Natural killer cell (primary cell): ENCODE data around the gene TRERF1. TPM values are rescaled to one million over a fixed set of nuclear protein-coding genes. Genes with fewer than 3 reads are reported as not detected.

Source experiments
- ATAC-seq, 3 donors: fragments of 150-1000 bp in 2 of 3; fragments of 200-7000 bp in 1 of 3; cut with Tn5 transposase; 1 replicate in 1 of 3; 2 replicates in 2 of 3; pipeline ENCODE4 v1.10.0; 2021; ENCODE audit warnings: mild to moderate bottlenecking in 2 of 3, moderate library complexity in 2 of 3
- DNase-seq, 2 donors: peaks; one replicate each; pipeline versions ENCODE4 v3.0.0 to v3.0.0-alpha.2; 2013 to 2021; ENCODE audit warnings: mixed read lengths in 1 of 2
- H3K27ac ChIP-seq: one replicate; pipeline ENCODE4 v1.5.1; 2013; ENCODE audit warnings: mild to moderate bottlenecking, low read length
- H3K27me3 ChIP-seq: one replicate; pipeline ENCODE4 v1.6.1; 2013; ENCODE audit warnings: low read length; ENCODE audit not compliant: control insufficient read depth, insufficient read depth
- H3K36me3 ChIP-seq: one replicate; pipeline ENCODE4 v1.6.1; 2013; ENCODE audit warnings: low read length; ENCODE audit not compliant: control insufficient read depth, insufficient read depth
- H3K4me1 ChIP-seq: one replicate; pipeline ENCODE4 v1.6.1; 2013; ENCODE audit warnings: low read length; ENCODE audit not compliant: control insufficient read depth, insufficient read depth
- H3K4me3 ChIP-seq: one replicate; pipeline ENCODE4 v1.5.1; 2013; ENCODE audit warnings: low read length
- H3K9me3 ChIP-seq: one replicate; pipeline ENCODE4 v1.6.1; 2013; ENCODE audit warnings: low read length; ENCODE audit not compliant: control insufficient read depth, insufficient read depth
- H3K27ac Mint-ChIP-seq, 2 donors: one replicate each; pipeline ENCODE4 v1.8.0; 2022; ENCODE audit warnings: mild to moderate bottlenecking in 2 of 2, mixed read lengths in 2 of 2, moderate library complexity in 1 of 2
- H3K27me3 Mint-ChIP-seq, 2 donors: one replicate each; pipeline ENCODE4 v1.8.0; 2022; ENCODE audit warnings: low read depth in 2 of 2, mixed read lengths in 2 of 2
- H3K36me3 Mint-ChIP-seq: one replicate; pipeline ENCODE4 v1.8.0; 2022; ENCODE audit warnings: mixed read lengths
- H3K4me1 Mint-ChIP-seq, 2 donors: one replicate each; pipeline ENCODE4 v1.8.0; 2022; ENCODE audit warnings: mixed read lengths in 2 of 2
- H3K4me3 Mint-ChIP-seq: one replicate; pipeline ENCODE4 v1.8.0; 2022; ENCODE audit warnings: mild to moderate bottlenecking, moderate library complexity, mixed read lengths
- H3K9me3 Mint-ChIP-seq, 2 donors: one replicate each; pipeline ENCODE4 v1.8.0; 2022; ENCODE audit warnings: mixed read lengths in 2 of 2
- WGBS: methylation state at CpG from one replicate; pipeline ENCODE4 v1.1.7; 2013; ENCODE audit warnings: missing lambda C conversion rate; ENCODE audit not compliant: insufficient coverage; 5-methylcytosine and 5-hydroxymethylcytosine counted together
- intact Hi-C: fragments of 100-400 bp; cut with micrococcal nuclease; formaldehyde crosslinking; loops from one replicate; pipeline ENCODE4 v1.14.2; 2022
- total RNA-seq, 4 donors: library from RNA; stranded (reverse); fragments of 120-200 nt in 1 of 4; gene quantifications; one replicate each; pipeline versions ENCODE4 v1.2.3 to v1.2.4, GENCODE V29; 2013 to 2022
- TF ChIP-seq, protein P1 (sequence below): fragments of 200-600 bp; IDR thresholded peaks from one replicate; pipeline ENCODE4 v1.8.0; 2022; ENCODE audit warnings: antibody characterized with exemption

The TRERF1 gene
- total RNA-seq, 3 donors from 2014 or later (not counting 1 experiment from before 2014, with no cell fraction given), result 34.6 to 42.3 (median 38.6) TPM

DNA sequence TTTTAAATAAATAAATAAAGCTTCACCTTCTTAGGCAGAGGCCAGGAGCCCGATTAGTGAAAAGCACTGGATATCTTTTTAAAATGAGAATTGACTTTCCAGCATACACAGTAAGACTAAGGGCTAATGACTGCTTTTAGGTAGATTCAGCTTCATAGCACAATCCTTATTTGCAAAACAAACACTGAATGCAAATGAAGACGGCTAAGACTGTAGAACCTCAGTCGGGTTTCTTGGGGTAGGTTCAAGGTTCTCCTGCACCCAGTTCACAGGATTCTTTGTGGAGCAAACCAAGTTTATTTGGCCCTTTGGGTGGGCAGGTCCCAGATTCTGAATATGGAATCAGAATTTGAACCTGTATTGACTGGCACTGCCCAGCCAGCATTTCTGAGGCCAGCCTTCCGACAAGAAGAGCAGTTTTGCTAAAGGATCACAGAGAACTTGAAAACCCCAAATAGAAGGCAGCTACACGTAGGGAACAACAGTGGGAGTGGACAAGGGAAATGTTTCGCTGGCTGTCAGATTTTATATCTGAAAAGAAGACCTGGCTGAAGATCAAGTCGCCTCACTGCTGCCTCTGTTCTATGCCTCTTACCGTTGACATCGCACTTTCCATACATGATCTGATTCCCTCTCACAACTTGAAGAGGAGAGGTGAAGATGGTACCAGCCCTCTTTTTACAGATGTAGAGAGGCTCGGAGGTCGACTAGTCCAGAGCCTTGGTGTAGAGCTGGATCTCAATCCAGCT lies 8.2 kb downstream of the TRERF1 start:
- Mint-ChIP-seq H3K27ac (peak overlapping the region in 1 of 2 donors; percentile 46), H3K9me3 (no peaks in the 10 kb centered on the region), H3K27me3 (no peaks in the 10 kb centered on the region), H3K36me3 (no peaks in the 10 kb centered on the region), H3K4me3 (no peak overlapping the region), H3K4me1 (peaks cover 45 to 67% of the 10 kb centered on the region in 2 donors)
- TF ChIP-seq, protein P1, sequence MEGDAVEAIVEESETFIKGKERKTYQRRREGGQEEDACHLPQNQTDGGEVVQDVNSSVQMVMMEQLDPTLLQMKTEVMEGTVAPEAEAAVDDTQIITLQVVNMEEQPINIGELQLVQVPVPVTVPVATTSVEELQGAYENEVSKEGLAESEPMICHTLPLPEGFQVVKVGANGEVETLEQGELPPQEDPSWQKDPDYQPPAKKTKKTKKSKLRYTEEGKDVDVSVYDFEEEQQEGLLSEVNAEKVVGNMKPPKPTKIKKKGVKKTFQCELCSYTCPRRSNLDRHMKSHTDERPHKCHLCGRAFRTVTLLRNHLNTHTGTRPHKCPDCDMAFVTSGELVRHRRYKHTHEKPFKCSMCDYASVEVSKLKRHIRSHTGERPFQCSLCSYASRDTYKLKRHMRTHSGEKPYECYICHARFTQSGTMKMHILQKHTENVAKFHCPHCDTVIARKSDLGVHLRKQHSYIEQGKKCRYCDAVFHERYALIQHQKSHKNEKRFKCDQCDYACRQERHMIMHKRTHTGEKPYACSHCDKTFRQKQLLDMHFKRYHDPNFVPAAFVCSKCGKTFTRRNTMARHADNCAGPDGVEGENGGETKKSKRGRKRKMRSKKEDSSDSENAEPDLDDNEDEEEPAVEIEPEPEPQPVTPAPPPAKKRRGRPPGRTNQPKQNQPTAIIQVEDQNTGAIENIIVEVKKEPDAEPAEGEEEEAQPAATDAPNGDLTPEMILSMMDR, result no peak
- no peak for DNase-seq
- intact Hi-C loops, result no loop called here
- Histone ChIP-seq H3K36me3 (no peaks in the 10 kb centered on the region), H3K27me3 (no peaks in the 10 kb centered on the region), H3K27ac (no peak overlapping the region), H3K9me3 (no peaks in the 10 kb centered on the region), H3K4me3 (no peak overlapping the region), H3K4me1 (peaks cover 10% of the 10 kb centered on the region)
- 96% methylated on average over 8 of the region's 11 CpGs for WGBS
- no peak for ATAC-seq

DNA sequence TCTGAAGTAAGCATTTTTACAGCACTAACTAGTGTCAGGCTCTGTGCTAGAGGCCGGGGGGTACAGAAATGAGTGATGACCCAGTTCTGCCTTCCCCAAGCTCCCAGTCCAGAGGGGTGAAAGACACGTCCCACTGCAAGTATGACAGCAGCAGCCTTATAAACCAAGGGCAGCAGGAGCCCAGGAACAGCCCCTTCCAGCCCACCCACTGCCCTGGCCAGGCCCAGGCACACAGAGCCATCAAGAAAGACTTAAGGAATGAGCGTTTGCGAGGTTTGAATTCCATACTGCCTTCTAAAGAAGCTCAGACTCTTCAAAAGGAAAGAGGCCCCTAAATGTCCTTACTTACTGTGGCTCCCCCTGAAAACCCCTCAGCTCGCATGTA lies 10.0 kb downstream of the TRERF1 start:
- Histone ChIP-seq H3K9me3 (no peaks in the 10 kb centered on the region), H3K27ac (no peak overlapping the region), H3K4me3 (no peak overlapping the region), H3K36me3 (no peaks in the 10 kb centered on the region), H3K4me1 (peaks cover 8% of the 10 kb centered on the region), H3K27me3 (no peaks in the 10 kb centered on the region)
- Mint-ChIP-seq H3K27me3 (no peaks in the 10 kb centered on the region), H3K9me3 (no peaks in the 10 kb centered on the region), H3K27ac (peak overlapping the region in 1 of 2 donors; percentile 28), H3K4me3 (no peak overlapping the region), H3K4me1 (peaks cover 35 to 57% of the 10 kb centered on the region in 2 donors), H3K36me3 (no peaks in the 10 kb centered on the region)
- 85% methylated on average over 5 of the region's 5 CpGs for WGBS
- no peak for ATAC-seq
- DNase-seq, result no peak
- intact Hi-C loops, result no loop called here
- TF ChIP-seq, protein P1, result no peak

DNA sequence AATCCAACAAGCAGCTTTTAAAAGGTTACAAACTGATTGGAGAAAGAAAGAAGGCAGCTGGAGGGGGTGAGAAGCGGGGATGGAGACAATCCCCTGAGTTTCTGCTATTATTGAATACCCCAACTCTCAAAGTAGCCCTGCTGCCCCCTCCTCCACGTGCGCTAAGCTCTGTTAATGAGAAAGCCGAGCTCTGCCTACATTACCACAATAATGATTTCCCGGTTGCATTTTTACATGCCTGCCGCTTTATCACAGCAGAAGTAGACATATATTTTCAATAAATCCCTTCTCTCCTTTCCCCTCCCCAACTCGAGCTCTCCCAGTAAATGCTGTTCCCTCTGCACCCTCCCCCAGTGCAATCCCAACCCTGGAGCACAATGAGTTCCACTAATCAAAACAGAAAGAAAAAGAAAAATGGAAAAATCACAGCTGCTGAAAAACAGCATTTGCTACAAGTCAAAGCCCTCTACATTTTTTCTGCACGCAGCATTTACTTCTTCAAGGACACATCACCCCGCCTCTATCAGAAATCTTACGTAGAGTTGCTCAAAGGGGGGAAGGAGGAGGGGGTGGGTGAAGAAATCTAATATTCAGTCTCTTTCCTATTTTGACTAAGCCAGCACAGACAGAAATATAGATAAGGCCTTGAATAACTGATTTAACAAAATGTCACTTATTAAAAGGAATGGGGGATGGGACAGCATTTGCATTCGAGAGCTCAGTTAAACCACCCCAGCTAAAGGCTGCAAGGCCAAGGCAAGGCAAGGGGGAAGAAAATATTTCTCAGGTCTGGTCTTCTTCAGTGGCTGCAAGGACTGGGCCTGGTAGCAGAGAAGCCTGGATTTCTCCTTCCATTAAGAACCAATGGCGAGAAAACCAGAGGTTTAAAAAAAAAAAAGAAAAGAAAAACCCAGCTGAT lies 10.7 kb downstream of the TRERF1 start:
- H3K4me1 ChIP-seq, result peaks cover 8% of the 10 kb centered on the region
- no peaks in the 10 kb centered on the region for H3K36me3 ChIP-seq
- Mint-ChIP-seq H3K9me3 (no peaks in the 10 kb centered on the region), H3K27me3 (no peaks in the 10 kb centered on the region), H3K27ac (peak overlapping the region in 1 of 2 donors; percentile 28), H3K4me3 (no peak overlapping the region), H3K4me1 (peaks cover 30 to 51% of the 10 kb centered on the region in 2 donors), H3K36me3 (no peaks in the 10 kb centered on the region)
- no peak overlapping the region for H3K27ac ChIP-seq
- WGBS, result 90% methylated on average over 8 of the region's 12 CpGs
- no peak overlapping the region for H3K4me3 ChIP-seq
- TF ChIP-seq, protein P1, result no peak
- intact Hi-C loops, result no loop called here
- no peaks in the 10 kb centered on the region for H3K27me3 ChIP-seq
- ATAC-seq (no peak), DNase-seq (peak in 1 of 2 donors; percentile 44)
- no peaks in the 10 kb centered on the region for H3K9me3 ChIP-seq
